PC-3 (cell line): ENCODE data around the gene RAB4A. TPM values are rescaled to one million over a fixed set of nuclear protein-coding genes. Genes with fewer than 3 reads are reported as not detected.

ENCODE experiments used
- ATAC-seq: fragments of 200-7000 bp; cut with Tn5 transposase; 2 replicates; pipeline ENCODE4 v1.9.1; 2020; ENCODE audit warnings: mild to moderate bottlenecking, moderate library complexity
- BruUV-seq: library from RNA; stranded (reverse); fragments of 400-500 nt; replicated peaks from 2 replicates; lab custom pipeline; 2021; lab: Mats Ljungman, UMichigan
- CTCF ChIA-PET: fragments of 300-600 bp; sonication (Branson Sonifier 250); formaldehyde crosslinking; loops from one replicate; lab custom pipeline; 2022; ENCODE audit warnings: antibody characterized with exemption; lab: Charles Lee
- POLR2A ChIA-PET: fragments of 300-600 bp; sonication (Branson Sonifier 250); formaldehyde crosslinking; loops from one replicate; lab custom pipeline; 2022; ENCODE audit warnings: antibody characterized with exemption; ENCODE audit not compliant: unreplicated experiment; lab: Charles Lee
- DNase-seq: peaks from one replicate; pipeline ENCODE4 v3.0.0-alpha.2; 2015
- H2AFZ ChIP-seq: fragments of 300-600 bp; sonication (generic); 2 replicates; pipeline ENCODE4 v1.6.0; 2016; ENCODE audit warnings: antibody characterized with exemption, low read length
- H3F3A ChIP-seq: fragments of 300-600 bp; sonication (generic); one replicate; pipeline ENCODE4 v1.6.0; 2017; ENCODE audit warnings: antibody characterized with exemption, low read length, control low read depth, mild to moderate bottlenecking; ENCODE audit not compliant: unreplicated experiment
- H3K27ac ChIP-seq: fragments of 300-600 bp; sonication (generic); 2 replicates; pipeline ENCODE4 v1.5.1; 2016; ENCODE audit warnings: mild to moderate bottlenecking, low read length
- H3K27me3 ChIP-seq: fragments of 300-600 bp; sonication (generic); 2 replicates; pipeline ENCODE4 v1.6.1; 2016; ENCODE audit warnings: low read length, mixed read lengths
- H3K36me3 ChIP-seq: fragments of 300-600 bp; sonication (generic); 2 replicates; pipeline ENCODE4 v1.6.1; 2016; ENCODE audit warnings: low read depth, mixed run types, low read length, mixed read lengths
- H3K4me1 ChIP-seq: fragments of 300-600 bp; sonication (generic); 2 replicates; pipeline ENCODE4 v1.5.1; 2016; ENCODE audit warnings: low read length; ENCODE audit not compliant: insufficient read depth
- H3K4me2 ChIP-seq: fragments of 300-600 bp; sonication (generic); 2 replicates; pipeline ENCODE4 v1.6.0; 2016; ENCODE audit warnings: low read length
- H3K4me3 ChIP-seq: fragments of 300-600 bp; sonication (generic); 2 replicates; pipeline ENCODE4 v1.5.1; 2016; ENCODE audit warnings: mild to moderate bottlenecking, low read length, mixed read lengths
- H3K79me2 ChIP-seq: fragments of 300-600 bp; sonication (generic); 2 replicates; pipeline ENCODE4 v1.6.1; 2017; ENCODE audit warnings: low read length, mixed read lengths
- H3K9ac ChIP-seq: fragments of 300-600 bp; sonication (generic); 2 replicates; pipeline ENCODE4 v1.6.0; 2016; ENCODE audit warnings: mild to moderate bottlenecking, low read length
- H3K9me2 ChIP-seq: fragments of 300-600 bp; sonication (generic); replicated peaks from 2 replicates; pipeline ENCODE4 v1.6.1; 2016; ENCODE audit warnings: mixed run types, low read length, mixed read lengths
- H3K9me3 ChIP-seq: fragments of 300-600 bp; sonication (generic); 2 replicates; pipeline ENCODE4 v1.6.1; 2016; ENCODE audit warnings: low read length, mixed read lengths
- H4K20me1 ChIP-seq: fragments of 300-600 bp; sonication (generic); 2 replicates; pipeline ENCODE4 v1.6.1; 2016; ENCODE audit warnings: low read length, mixed read lengths
- CTCF ChIP-seq: fragments of 300-600 bp; sonication (generic); conservative IDR thresholded peaks from 2 replicates; pipeline ENCODE4 v1.5.1; 2017; ENCODE audit warnings: antibody characterized with exemption, low read depth, mild to moderate bottlenecking, low read length
- EZH2 ChIP-seq: fragments of 300-600 bp; sonication (generic); IDR thresholded peaks from one replicate; pipeline ENCODE4 v1.6.1; 2017; ENCODE audit warnings: antibody characterized with exemption, mild to moderate bottlenecking, low read length; ENCODE audit not compliant: unreplicated experiment
- EZH2phosphoT487 ChIP-seq: fragments of 300-600 bp; sonication (generic); IDR thresholded peaks from 2 replicates; pipeline ENCODE4 v1.6.1; 2018; ENCODE audit warnings: mild to moderate bottlenecking, antibody characterized with exemption, low read length, borderline replicate concordance
- intact Hi-C: fragments of 100-400 bp; cut with micrococcal nuclease; formaldehyde crosslinking; loops from 2 replicates; pipeline ENCODE4 v1.9.0; 2023
- total RNA-seq: library from RNA; depleted of rRNA; stranded (reverse); fragments of >200 nt; gene quantifications from 2 replicates; pipeline ENCODE4 v1.2.3, GENCODE V29; 2014

RAB4A gene
- total RNA-seq, 1 experiment from 2014 or later, result 67.0 TPM

GRCh38 chr1:229310833-229311232 is 39.9 kb downstream of the RAB4A start:
- Histone ChIP-seq H3K4me1 (no peaks in the 10 kb centered on the region), H3K9ac (no peak overlapping the region), H4K20me1 (no peaks in the 10 kb centered on the region), H2AFZ (no peak overlapping the region), H3K4me2 (no peak overlapping the region), H3K27me3 (no peaks in the 10 kb centered on the region), H3K9me3 (no peaks in the 10 kb centered on the region), H3F3A (no peaks in the 10 kb centered on the region), H3K79me2 (no peaks in the 10 kb centered on the region), H3K4me3 (no peak overlapping the region), H3K9me2 (no peaks in the 10 kb centered on the region), H3K27ac (no peak overlapping the region), H3K36me3 (peaks cover 9% of the 10 kb centered on the region; the same call in 1 of the 2 replicates)
- no peak for ATAC-seq
- no peak for DNase-seq
- TF ChIP-seq EZH2phosphoT487, result no peak
- BruUV-seq, result no TSS peak
- CTCF ChIA-PET, result no interaction called here
- POLR2A ChIA-PET, result no interaction called here
- intact Hi-C loops, result no loop called here

- no TSS peak for BruUV-seq
- no peak for ATAC-seq
These were observed 45.3 kb downstream of the RAB4A start for GRCh38 chr1:229316166-229316565.

GRCh38 chr1:229318056-229318455 is 47.1 kb downstream of the RAB4A start:
- no peak for TF ChIP-seq EZH2phosphoT487
- no peak for TF ChIP-seq EZH2
- TF ChIP-seq CTCF, result no peak
- Histone ChIP-seq H3K79me2 (no peaks in the 10 kb centered on the region), H3K9ac (no peak overlapping the region), H3K9me2 (no peaks in the 10 kb centered on the region), H4K20me1 (no peaks in the 10 kb centered on the region), H2AFZ (no peak overlapping the region), H3K27ac (no peak overlapping the region), H3K4me3 (no peak overlapping the region), H3K4me1 (no peaks in the 10 kb centered on the region), H3F3A (no peaks in the 10 kb centered on the region), H3K4me2 (no peak overlapping the region), H3K36me3 (peaks cover 9% of the 10 kb centered on the region; the same call in 1 of the 2 replicates), H3K27me3 (no peaks in the 10 kb centered on the region), H3K9me3 (no peaks in the 10 kb centered on the region)
- ChIA-PET CTCF (no interaction called here), POLR2A (no interaction called here)
- DNase-seq (no peak), ATAC-seq (no peak)
- no TSS peak for BruUV-seq
- intact Hi-C loops, result no loop called here

More at GRCh38 chr1:229316166-229316565, 45.3 kb downstream of the RAB4A start:
- Histone ChIP-seq H3K4me1 (no peaks in the 10 kb centered on the region), H3K79me2 (no peaks in the 10 kb centered on the region), H3K27ac (no peak overlapping the region), H3K9ac (no peak overlapping the region), H3K9me3 (no peaks in the 10 kb centered on the region), H3K36me3 (no peaks in the 10 kb centered on the region), H3K27me3 (no peaks in the 10 kb centered on the region), H3K9me2 (no peaks in the 10 kb centered on the region), H3F3A (no peaks in the 10 kb centered on the region), H3K4me3 (no peak overlapping the region), H2AFZ (no peak overlapping the region), H3K4me2 (no peak overlapping the region), H4K20me1 (no peaks in the 10 kb centered on the region)
- TF ChIP-seq EZH2phosphoT487, result no peak
- no peak for TF ChIP-seq EZH2
- no peak for TF ChIP-seq CTCF
- ChIA-PET POLR2A (no interaction called here), CTCF (no interaction called here)
- intact Hi-C loops, result no loop called here
- DNase-seq, result no peak
